Sigmoid colon (tissue), 4 donors: ENCODE results near the gene SEC24B.

Experiments used
- EP300 ChIP-seq, 4 donors: sonication (generic); formaldehyde crosslinking; IDR thresholded peaks; one replicate each; pipeline ENCODE4 v1.6.1; 2017; ENCODE audit warnings: antibody characterized with exemption in 4 of 4
- POLR2A ChIP-seq, 2 donors: fragments of 450-650 bp; IDR thresholded peaks; one replicate each; pipeline ENCODE4 v1.6.1; 2016; ENCODE audit warnings: antibody characterized with exemption in 2 of 2, mild to moderate bottlenecking in 2 of 2, moderate library complexity in 2 of 2
- TF ChIP-seq, protein P1 (sequence below), 4 experiments: fragments of 450-650 bp in 3 of 4; fragments of 200-600 bp in 1 of 4; IDR thresholded peaks; one replicate each; pipeline ENCODE4 v1.5.1; 2016 to 2019; ENCODE audit warnings: antibody characterized with exemption in 4 of 4, mild to moderate bottlenecking in 3 of 4, moderate library complexity in 2 of 4

DNA sequence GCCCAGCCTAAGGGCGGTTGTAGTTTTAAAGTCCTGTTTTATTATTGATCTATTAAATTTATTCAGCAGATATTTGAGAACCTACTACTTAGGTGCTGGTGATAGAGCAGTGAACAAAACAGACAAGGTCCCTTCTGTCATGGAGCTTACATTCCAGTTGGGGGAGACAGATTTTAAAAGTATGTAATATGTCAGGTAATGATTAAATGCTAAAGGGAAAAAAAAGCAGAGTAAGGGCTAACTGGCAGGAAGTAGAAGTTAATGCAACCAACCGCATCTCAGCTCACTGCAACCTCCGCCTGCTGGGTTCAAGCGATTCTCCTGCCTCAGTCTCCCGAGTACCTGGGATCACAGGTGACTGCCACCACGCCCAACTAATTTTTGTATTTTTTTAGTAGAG is 118.6 kb downstream of the SEC24B start:
- no peak for TF ChIP-seq POLR2A (IDR thresholded peaks at IDR 0.05)
- TF ChIP-seq EP300 (IDR thresholded peaks at IDR 0.05), result no peak
- TF ChIP-seq, protein P1, sequence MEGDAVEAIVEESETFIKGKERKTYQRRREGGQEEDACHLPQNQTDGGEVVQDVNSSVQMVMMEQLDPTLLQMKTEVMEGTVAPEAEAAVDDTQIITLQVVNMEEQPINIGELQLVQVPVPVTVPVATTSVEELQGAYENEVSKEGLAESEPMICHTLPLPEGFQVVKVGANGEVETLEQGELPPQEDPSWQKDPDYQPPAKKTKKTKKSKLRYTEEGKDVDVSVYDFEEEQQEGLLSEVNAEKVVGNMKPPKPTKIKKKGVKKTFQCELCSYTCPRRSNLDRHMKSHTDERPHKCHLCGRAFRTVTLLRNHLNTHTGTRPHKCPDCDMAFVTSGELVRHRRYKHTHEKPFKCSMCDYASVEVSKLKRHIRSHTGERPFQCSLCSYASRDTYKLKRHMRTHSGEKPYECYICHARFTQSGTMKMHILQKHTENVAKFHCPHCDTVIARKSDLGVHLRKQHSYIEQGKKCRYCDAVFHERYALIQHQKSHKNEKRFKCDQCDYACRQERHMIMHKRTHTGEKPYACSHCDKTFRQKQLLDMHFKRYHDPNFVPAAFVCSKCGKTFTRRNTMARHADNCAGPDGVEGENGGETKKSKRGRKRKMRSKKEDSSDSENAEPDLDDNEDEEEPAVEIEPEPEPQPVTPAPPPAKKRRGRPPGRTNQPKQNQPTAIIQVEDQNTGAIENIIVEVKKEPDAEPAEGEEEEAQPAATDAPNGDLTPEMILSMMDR (IDR thresholded peaks at IDR 0.05), result no peak
